HepG2 (cell line): ENCODE data around the gene PMEPA1. TPM values are rescaled to one million over a fixed set of nuclear protein-coding genes. Genes with fewer than 3 reads are reported as not detected.

Experiments used
- ATAC-seq: fragments of 200-7000 bp; cut with Tn5 transposase; 3 replicates; pipeline ENCODE4 v1.9.1; 2020; ENCODE audit warnings: mild to moderate bottlenecking, moderate library complexity
- BruUV-seq: library from RNA; stranded (reverse); fragments of 400-500 nt; replicated peaks from 2 replicates; lab custom pipeline; 2021; lab: Mats Ljungman, UMichigan
- CTCF ChIA-PET: fragments of 300-600 bp; formaldehyde crosslinking; extraction: SDS; loops from one replicate; lab custom pipeline; 2021; ENCODE audit warnings: low total read pairs, inconsistent platforms, low intra/inter-chr PET ratio; lab: Yijun Ruan, JAX
- POLR2A ChIA-PET: fragments of 350-600 bp; sonication (Branson Sonifier 250); formaldehyde crosslinking; loops from one replicate; lab custom pipeline; 2020; ENCODE audit warnings: antibody characterized with exemption, inconsistent platforms; lab: Yijun Ruan, JAX
- DNase-seq: peaks from one replicate; pipeline ENCODE4 v3.0.0-alpha.2; 2015; ENCODE audit warnings: low spot score
- FAIRE-seq: peaks from 3 replicates; lab custom pipeline; 2011; peaks lifted over from hg19 to GRCh38; lab: Jason Lieb, UNC
- H2AFZ ChIP-seq: one replicate; pipeline ENCODE4 v1.6.1; 2011; ENCODE audit warnings: low read length, inconsistent platforms
- H3K27ac ChIP-seq: fragments of 300-600 bp; 3 replicates; pipeline ENCODE4 v1.8.0; 2011; ENCODE audit warnings: mixed run types, mild to moderate bottlenecking, mixed read lengths, low read length, inconsistent platforms; ENCODE audit not compliant: insufficient read depth; ENCODE audit errors: extremely low read length
- H3K27me3 ChIP-seq, 2 experiments: fragments of 200-600 bp in 1 of 2; 2 replicates in 1 of 2; 3 replicates in 1 of 2; pipeline versions ENCODE4 v1.6.0 to v1.8.0; 2011; ENCODE audit warnings: low read length in 2 of 2, mild to moderate bottlenecking in 2 of 2, moderate library complexity in 2 of 2, inconsistent platforms in 1 of 2; ENCODE audit not compliant: insufficient read depth in 2 of 2, control insufficient read depth in 1 of 2
- H3K36me3 ChIP-seq, 2 experiments: fragments of 200-600 bp in 1 of 2; replicated peaks in 1 of 2; 2 replicates in 1 of 2; 3 replicates in 1 of 2; pipeline versions ENCODE4 v1.5.1 to v1.8.0; 2011; ENCODE audit warnings: low read length in 2 of 2, inconsistent platforms in 1 of 2; ENCODE audit not compliant: insufficient read depth in 2 of 2, control insufficient read depth in 1 of 2
- H3K4me1 ChIP-seq: 2 replicates; pipeline ENCODE4 v1.5.1; 2012; ENCODE audit warnings: low read length, inconsistent platforms; ENCODE audit not compliant: insufficient read depth
- H3K4me2 ChIP-seq: 2 replicates; pipeline ENCODE4 v1.6.0; 2011; ENCODE audit warnings: low read depth, low read length, inconsistent platforms
- H3K4me3 ChIP-seq, 3 experiments: fragments of 200-600 bp in 1 of 3; sonication (generic), shearing (Covaris generic) in 1 of 3; replicated peaks in 1 of 3; 2 replicates each; pipeline ENCODE4 v1.5.1; 2011 to 2016; ENCODE audit warnings: low read length in 3 of 3, inconsistent platforms in 2 of 3, low read depth in 2 of 3, mild to moderate bottlenecking in 2 of 3, control low read depth in 1 of 3, mixed read lengths in 1 of 3; ENCODE audit not compliant: insufficient read depth in 1 of 3
- H3K79me2 ChIP-seq: one replicate; pipeline ENCODE4 v1.6.1; 2011; ENCODE audit warnings: low read length, inconsistent platforms; ENCODE audit not compliant: insufficient read depth
- H3K9ac ChIP-seq: 2 replicates; pipeline ENCODE4 v1.6.0; 2011; ENCODE audit warnings: mild to moderate bottlenecking, low read depth, low read length, inconsistent platforms; ENCODE audit not compliant: insufficient read depth
- H3K9me3 ChIP-seq: 2 replicates; pipeline ENCODE4 v1.5.1; 2012; ENCODE audit warnings: mild to moderate bottlenecking, low read length
- H4K20me1 ChIP-seq: 2 replicates; pipeline ENCODE4 v1.6.0; 2011; ENCODE audit warnings: inconsistent platforms, mild to moderate bottlenecking, low read length, moderate library complexity; ENCODE audit not compliant: insufficient read depth
- EZH2 ChIP-seq: conservative IDR thresholded peaks from 2 replicates; pipeline ENCODE4 v1.6.1; 2012; ENCODE audit warnings: mild to moderate bottlenecking, low read depth, low read length, moderate library complexity
- HNRNPK ChIP-seq: fragments of 200-400 bp; formaldehyde crosslinking; IDR thresholded peaks from 2 replicates; pipeline ENCODE4 v1.6.1; 2018; ENCODE audit warnings: low read length, low read depth, moderate library complexity, mild to moderate bottlenecking; ENCODE audit not compliant: poor library complexity, severe bottlenecking
- MAFF ChIP-seq: IDR thresholded peaks from 2 replicates; pipeline ENCODE4 v1.6.1; 2011; ENCODE audit warnings: low read depth, low read length, improper control_type of control experiment
- MAFK ChIP-seq, 2 experiments: IDR thresholded peaks in 1 of 2; conservative IDR thresholded peaks in 1 of 2; 2 replicates each; pipeline ENCODE4 v1.6.1; 2011; ENCODE audit warnings: improper control_type of control experiment in 2 of 2, low read length in 2 of 2
- MNT ChIP-seq: fragments of 450-650 bp; IDR thresholded peaks from 2 replicates; pipeline ENCODE4 v1.6.1; 2016
- RAD51 ChIP-seq: fragments of 450-650 bp; IDR thresholded peaks from 2 replicates; pipeline ENCODE4 v1.6.1; 2016; ENCODE audit warnings: borderline replicate concordance
- SMAD3 ChIP-seq: sonication (generic); formaldehyde crosslinking; IDR thresholded peaks from 2 replicates; pipeline ENCODE4 v1.4.0; 2020; ENCODE audit warnings: missing genetic modification reagents
- TAF15 ChIP-seq: fragments of 200-400 bp; formaldehyde crosslinking; IDR thresholded peaks from one replicate; pipeline ENCODE4 v1.6.1; 2018; ENCODE audit warnings: mild to moderate bottlenecking, low read depth, low read length; ENCODE audit not compliant: poor library complexity, severe bottlenecking
- ZNF232 ChIP-seq: sonication (generic); formaldehyde crosslinking; IDR thresholded peaks from 2 replicates; pipeline ENCODE4 v1.4.0; 2020; ENCODE audit warnings: missing genetic modification reagents, borderline replicate concordance
- WGBS: methylation state at CpG from one replicate; pipeline ENCODE4 v1.1.6; 2017; ENCODE audit warnings: low lambda C conversion rate; 5-methylcytosine and 5-hydroxymethylcytosine counted together
- in situ Hi-C: cut with HindIII; loops from 2 replicates; pipeline ENCODE4 v1.10.0; 2017; ENCODE audit warnings: low pct_unique_long_range_greater_than_20kb; ENCODE audit not compliant: extremely low pct_ligation_motif_present
- intact Hi-C: fragments of 100-400 bp; cut with micrococcal nuclease; formaldehyde crosslinking; loops from one replicate; pipeline ENCODE4 v1.10.0; 2022; ENCODE audit not compliant: unreplicated experiment
- polyA plus RNA-seq, 8 experiments: library from polyadenylated mRNA; depleted of rRNA in 3 of 8; stranded (reverse) in 7 of 8; unstranded in 1 of 8; fragments of >200 nt; fragmentation: Illumina TruSeq in 4 of 8; extraction: Trizol in 4 of 8; gene quantifications; 2 replicates each; pipeline versions ENCODE4 v1.2.1 to v1.2.3, GENCODE V29; 2011 to 2016; ENCODE audit warnings: low read depth in 4 of 8, missing spikeins in 1 of 8, mixed read lengths in 1 of 8; ENCODE audit not compliant: insufficient read depth in 1 of 8
- total RNA-seq, 5 experiments: library from RNA; depleted of rRNA; stranded (reverse); fragments of >200 nt; fragmentation: Illumina TruSeq; extraction: Trizol; gene quantifications; 2 replicates each; pipeline ENCODE4 v1.2.3, GENCODE V29; 2016; ENCODE audit warnings: low read depth in 1 of 5
- TF ChIP-seq, protein P1 (sequence below): sonication (generic); formaldehyde crosslinking; IDR thresholded peaks from 2 replicates; pipeline ENCODE4 v1.5.1; 2020; ENCODE audit warnings: mild to moderate bottlenecking, missing genetic modification reagents, borderline replicate concordance

PMEPA1 gene
- total and polyA plus RNA-seq, 2 of the 13 experiments (the other 11 are each of a cell fraction or from before 2014, with no cell fraction given), result not detected

DNA sequence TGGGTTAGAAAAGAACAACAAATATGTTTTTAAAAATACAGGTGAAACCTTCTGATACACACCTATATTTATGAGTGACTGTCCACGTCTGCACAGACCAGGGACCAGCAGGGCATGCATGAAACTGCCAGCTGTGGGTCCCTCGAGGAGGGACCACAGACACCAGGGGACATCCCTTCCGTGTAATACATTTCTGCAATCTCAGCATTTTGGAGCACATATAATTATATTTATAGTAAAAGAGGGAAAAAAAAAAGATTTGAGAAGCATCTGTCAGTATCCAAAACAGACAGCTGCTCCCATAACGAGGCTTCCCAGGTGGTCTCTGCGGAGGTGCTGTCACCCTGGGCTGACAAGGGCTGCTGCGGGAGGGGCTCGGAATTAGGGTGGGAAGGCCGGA lies 40.2 kb downstream of the PMEPA1 start:
- no peak for FAIRE-seq
- H3K27ac ChIP-seq, result no peak overlapping the region
- POLR2A ChIA-PET, result no interaction called here
- H3K9me3 ChIP-seq, result no peaks in the 10 kb centered on the region
- CTCF ChIA-PET, result no interaction called here
- ATAC-seq, result no peak
- TF ChIP-seq MAFF (peak; percentile 93), HNRNPK (no peak), ZNF232 (CRISPR knock-in tag) (no peak), MAFK (conservative IDR thresholded peaks at IDR 0.05 in 1 of 2, IDR thresholded peaks at IDR 0.05 in 1 of 2; ENCODE audit: low read length in 2 of 2) (peak; percentile 92 to 96)
- in situ Hi-C loops (no loop called here), intact Hi-C loops (no loop called here)
- no peaks in the 10 kb centered on the region for H3K79me2 ChIP-seq
- no peak overlapping the region for H2AFZ ChIP-seq
- H4K20me1 ChIP-seq, result no peaks in the 10 kb centered on the region; the same call in 1 of the 2 replicates
- WGBS, result 22% methylated on average over 8 of the region's 8 CpGs
- no peaks in the 10 kb centered on the region for H3K4me1 ChIP-seq
- no peaks in the 10 kb centered on the region for H3K36me3 ChIP-seq
- no TSS peak for BruUV-seq
- no peak overlapping the region for H3K4me3 ChIP-seq
- H3K4me2 ChIP-seq, result no peak overlapping the region
- no peak overlapping the region for H3K9ac ChIP-seq
- peaks cover 16 to 93% of the 10 kb centered on the region in 2 experiments for H3K27me3 ChIP-seq
- DNase-seq, result no peak

DNA sequence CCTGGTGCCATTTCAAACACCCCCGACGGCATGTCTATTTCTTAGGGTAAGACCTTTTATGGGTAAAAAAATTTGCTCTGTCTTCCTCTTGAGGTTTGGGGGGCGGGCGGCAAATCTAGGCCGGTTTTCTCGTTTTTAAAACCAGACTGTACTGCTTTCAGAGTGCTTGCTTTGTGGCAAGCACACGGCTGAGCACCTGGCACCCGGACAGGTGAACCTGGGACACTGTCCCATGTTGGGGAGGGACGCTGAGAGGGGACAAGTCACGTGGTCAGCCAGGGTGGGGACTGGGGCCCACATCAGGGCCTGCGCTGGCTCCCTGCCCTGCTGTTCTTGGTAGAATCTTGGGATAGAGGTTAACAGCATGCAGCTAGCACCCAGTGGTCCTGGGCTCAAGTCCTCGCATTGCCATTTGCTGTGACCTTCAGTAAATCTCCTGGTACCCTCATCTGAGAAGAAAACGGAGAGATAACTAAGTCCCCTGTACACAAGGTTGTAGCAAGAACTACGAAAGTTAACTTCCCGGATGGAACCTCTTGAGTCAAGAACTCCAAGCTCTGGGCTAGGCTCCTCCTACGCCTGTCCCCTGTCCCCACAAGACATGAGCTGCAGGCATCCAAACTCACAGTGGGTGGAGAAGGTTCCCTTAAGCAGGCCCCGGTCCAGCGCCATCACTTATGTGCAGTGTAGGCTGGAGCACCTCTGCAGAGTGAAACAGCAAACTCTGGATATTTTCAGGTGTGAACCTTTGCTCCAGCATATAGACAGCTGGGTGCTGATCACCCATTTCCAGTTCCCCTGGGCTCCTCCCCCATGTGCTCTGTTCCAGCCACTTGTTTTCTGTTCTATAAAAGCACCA lies 41.7 kb downstream of the PMEPA1 start:
- DNase-seq (no peak), ATAC-seq (no peak), FAIRE-seq (no peak)
- Histone ChIP-seq H3K27ac (no peak overlapping the region), H3K27me3 (peaks cover 18 to 93% of the 10 kb centered on the region in 2 experiments), H3K36me3 (no peaks in the 10 kb centered on the region), H2AFZ (no peak overlapping the region), H3K4me2 (no peak overlapping the region), H3K9ac (no peak overlapping the region), H3K9me3 (no peaks in the 10 kb centered on the region), H3K4me1 (no peaks in the 10 kb centered on the region), H3K79me2 (no peaks in the 10 kb centered on the region), H4K20me1 (no peaks in the 10 kb centered on the region; the same call in 1 of the 2 replicates), H3K4me3 (no peak overlapping the region)
- no TSS peak for BruUV-seq
- ChIA-PET CTCF (no interaction called here), POLR2A (no interaction called here)
- in situ Hi-C loops (no loop called here), intact Hi-C loops (no loop called here)
- WGBS, result 13% methylated on average over 18 of the region's 18 CpGs
- TF ChIP-seq SMAD3 (CRISPR knock-in tag) (no peak), TAF15 (no peak), EZH2 (0 out of 2 replicates have a peak, but pooled peaks have one; percentile 22), RAD51 (peak; percentile 63; the same call in 1 of the 2 replicates), MNT (0 out of 2 replicates have a peak, but pooled peaks have one; percentile 25)
- TF ChIP-seq, protein P1, sequence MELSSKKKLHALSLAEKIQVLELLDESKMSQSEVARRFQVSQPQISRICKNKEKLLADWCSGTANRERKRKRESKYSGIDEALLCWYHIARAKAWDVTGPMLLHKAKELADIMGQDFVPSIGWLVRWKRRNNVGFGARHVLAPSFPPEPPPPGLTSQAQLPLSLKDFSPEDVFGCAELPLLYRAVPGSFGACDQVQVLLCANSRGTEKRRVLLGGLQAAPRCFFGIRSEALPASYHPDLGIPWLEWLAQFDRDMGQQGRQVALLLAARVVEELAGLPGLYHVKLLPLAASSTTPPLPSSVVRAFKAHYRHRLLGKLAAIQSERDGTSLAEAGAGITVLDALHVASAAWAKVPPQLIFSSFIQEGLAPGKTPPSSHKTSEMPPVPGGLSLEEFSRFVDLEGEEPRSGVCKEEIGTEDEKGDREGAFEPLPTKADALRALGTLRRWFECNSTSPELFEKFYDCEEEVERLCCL, result no peak
